RWPE2 (cell line): Measurements from ENCODE around the gene SP100.

Experiments
- ATAC-seq: fragments of 200-7000 bp; cut with Tn5 transposase; 3 replicates; pipeline ENCODE4 v1.9.1; 2021; ENCODE audit warnings: low read depth
- DNase-seq: peaks from one replicate; pipeline ENCODE4 v3.0.0-alpha.2; 2020; ENCODE audit warnings: low spot score
- H3K27ac ChIP-seq: fragments of 450-650 bp; 2 replicates; pipeline ENCODE4 v1.5.1; 2017; ENCODE audit warnings: mild to moderate bottlenecking; ENCODE audit not compliant: poor library complexity, severe bottlenecking
- H3K27me3 ChIP-seq: fragments of 250-450 bp; sonication (Bioruptor Pico); 2 replicates; pipeline ENCODE4 v1.5.1; 2021; ENCODE audit warnings: mild to moderate bottlenecking, moderate library complexity; ENCODE audit not compliant: insufficient read depth, poor library complexity, severe bottlenecking
- H3K36me3 ChIP-seq: fragments of 250-450 bp; sonication (Bioruptor Pico); 2 replicates; pipeline ENCODE4 v1.5.1; 2020; ENCODE audit warnings: low read depth, mild to moderate bottlenecking, moderate library complexity
- H3K4me1 ChIP-seq: fragments of 250-450 bp; sonication (Bioruptor Pico); 2 replicates; pipeline ENCODE4 v1.5.1; 2021; ENCODE audit warnings: mild to moderate bottlenecking, moderate library complexity; ENCODE audit not compliant: insufficient read depth, poor library complexity, severe bottlenecking
- H3K4me3 ChIP-seq: fragments of 250-450 bp; sonication (Bioruptor Pico); 2 replicates; pipeline ENCODE4 v1.5.1; 2021; ENCODE audit warnings: mild to moderate bottlenecking, moderate library complexity; ENCODE audit not compliant: severe bottlenecking
- H3K9me3 ChIP-seq: fragments of 250-450 bp; sonication (Bioruptor Pico); 2 replicates; pipeline ENCODE4 v1.5.1; 2021; ENCODE audit warnings: mild to moderate bottlenecking, moderate library complexity; ENCODE audit not compliant: severe bottlenecking
- TF ChIP-seq, protein P1 (sequence below): fragments of 450-650 bp; IDR thresholded peaks from one replicate; pipeline ENCODE4 v1.5.1; 2017; ENCODE audit warnings: mild to moderate bottlenecking, moderate library complexity; ENCODE audit not compliant: poor library complexity, severe bottlenecking

SP100 gene

DNA sequence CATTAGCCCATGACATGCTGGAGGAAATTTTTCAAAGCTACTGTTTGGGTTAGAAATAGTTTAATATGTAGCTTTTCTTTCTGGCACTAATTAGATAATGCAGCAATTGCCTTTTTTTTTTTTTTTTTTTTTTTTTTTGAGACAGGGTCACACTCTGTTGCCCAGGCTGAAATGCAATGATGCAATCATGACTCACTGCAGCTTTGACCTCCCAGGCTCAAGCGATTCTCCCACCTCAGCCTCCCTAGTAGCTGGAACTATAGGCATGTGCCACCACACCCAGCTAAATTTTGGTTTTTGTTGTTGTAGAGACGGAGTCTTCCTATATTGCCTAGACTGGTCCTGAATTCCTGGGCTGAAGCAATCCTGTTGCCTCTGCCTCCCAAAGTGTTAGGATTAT, 136.2 kb downstream of the SP100 start:
- no peak overlapping the region for H3K4me3 ChIP-seq
- H3K9me3 ChIP-seq = no peaks in the 10 kb centered on the region
- H3K27ac ChIP-seq = no peak overlapping the region
- no peak for ATAC-seq
- H3K4me1 ChIP-seq = no peaks in the 10 kb centered on the region
- TF ChIP-seq, protein P1, sequence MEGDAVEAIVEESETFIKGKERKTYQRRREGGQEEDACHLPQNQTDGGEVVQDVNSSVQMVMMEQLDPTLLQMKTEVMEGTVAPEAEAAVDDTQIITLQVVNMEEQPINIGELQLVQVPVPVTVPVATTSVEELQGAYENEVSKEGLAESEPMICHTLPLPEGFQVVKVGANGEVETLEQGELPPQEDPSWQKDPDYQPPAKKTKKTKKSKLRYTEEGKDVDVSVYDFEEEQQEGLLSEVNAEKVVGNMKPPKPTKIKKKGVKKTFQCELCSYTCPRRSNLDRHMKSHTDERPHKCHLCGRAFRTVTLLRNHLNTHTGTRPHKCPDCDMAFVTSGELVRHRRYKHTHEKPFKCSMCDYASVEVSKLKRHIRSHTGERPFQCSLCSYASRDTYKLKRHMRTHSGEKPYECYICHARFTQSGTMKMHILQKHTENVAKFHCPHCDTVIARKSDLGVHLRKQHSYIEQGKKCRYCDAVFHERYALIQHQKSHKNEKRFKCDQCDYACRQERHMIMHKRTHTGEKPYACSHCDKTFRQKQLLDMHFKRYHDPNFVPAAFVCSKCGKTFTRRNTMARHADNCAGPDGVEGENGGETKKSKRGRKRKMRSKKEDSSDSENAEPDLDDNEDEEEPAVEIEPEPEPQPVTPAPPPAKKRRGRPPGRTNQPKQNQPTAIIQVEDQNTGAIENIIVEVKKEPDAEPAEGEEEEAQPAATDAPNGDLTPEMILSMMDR = no peak
- no peak for DNase-seq
- H3K27me3 ChIP-seq = no peaks in the 10 kb centered on the region
- no peaks in the 10 kb centered on the region for H3K36me3 ChIP-seq

DNA sequence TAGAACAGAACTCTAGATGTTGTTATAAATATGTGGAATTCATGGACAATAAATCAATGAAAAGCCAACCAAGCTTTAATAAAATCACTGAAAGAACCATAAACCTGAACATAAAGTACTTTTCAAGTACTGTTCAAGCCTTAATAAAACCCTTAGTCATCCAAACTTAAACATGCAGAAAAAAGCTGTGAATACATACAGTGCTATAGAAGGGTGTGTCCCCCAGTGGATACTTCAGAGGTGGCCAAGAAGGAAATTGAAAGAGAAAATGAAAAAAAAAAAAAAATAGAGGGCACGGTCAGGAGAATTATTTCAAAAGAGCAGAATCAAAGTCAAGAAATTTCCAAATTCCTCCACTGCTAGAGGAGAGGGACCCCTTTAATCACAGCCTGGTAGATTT, 141.1 kb downstream of the SP100 start:
- ATAC-seq = no peak
- Histone ChIP-seq H3K36me3 (no peaks in the 10 kb centered on the region), H3K4me3 (no peak overlapping the region), H3K27ac (no peak overlapping the region), H3K27me3 (no peaks in the 10 kb centered on the region), H3K9me3 (no peaks in the 10 kb centered on the region), H3K4me1 (no peaks in the 10 kb centered on the region)
- DNase-seq = no peak
- TF ChIP-seq, protein P1 = no peak

GRCh38 chr2:230564805-230565779, 149.1 kb downstream of the SP100 start:
- Histone ChIP-seq H3K4me1 (no peaks in the 10 kb centered on the region), H3K4me3 (no peak overlapping the region), H3K36me3 (no peaks in the 10 kb centered on the region), H3K27me3 (no peaks in the 10 kb centered on the region), H3K9me3 (no peaks in the 10 kb centered on the region), H3K27ac (no peak overlapping the region)
- TF ChIP-seq, protein P1 = no peak
- no peak for ATAC-seq
- DNase-seq = no peak

GRCh38 chr2:230569298-230569697, 153.3 kb downstream of the SP100 start:
- no peak overlapping the region for H3K4me3 ChIP-seq
- H3K27me3 ChIP-seq = no peaks in the 10 kb centered on the region
- H3K9me3 ChIP-seq = no peaks in the 10 kb centered on the region
- no peaks in the 10 kb centered on the region for H3K4me1 ChIP-seq
- TF ChIP-seq, protein P1 = no peak
- H3K27ac ChIP-seq = no peak overlapping the region
- no peak for DNase-seq
- no peak for ATAC-seq
- H3K36me3 ChIP-seq = no peaks in the 10 kb centered on the region

- Histone ChIP-seq H3K27ac (no peak overlapping the region), H3K36me3 (no peaks in the 10 kb centered on the region), H3K27me3 (no peaks in the 10 kb centered on the region), H3K4me3 (no peak overlapping the region), H3K9me3 (no peaks in the 10 kb centered on the region), H3K4me1 (no peaks in the 10 kb centered on the region)
- DNase-seq = no peak
- TF ChIP-seq, protein P1 = no peak
- ATAC-seq = no peak
Observed at GRCh38 chr2:230570987-230571386, 155.0 kb downstream of the SP100 start.
